ENCODE measurements around the gene CCM2.

DNA sequence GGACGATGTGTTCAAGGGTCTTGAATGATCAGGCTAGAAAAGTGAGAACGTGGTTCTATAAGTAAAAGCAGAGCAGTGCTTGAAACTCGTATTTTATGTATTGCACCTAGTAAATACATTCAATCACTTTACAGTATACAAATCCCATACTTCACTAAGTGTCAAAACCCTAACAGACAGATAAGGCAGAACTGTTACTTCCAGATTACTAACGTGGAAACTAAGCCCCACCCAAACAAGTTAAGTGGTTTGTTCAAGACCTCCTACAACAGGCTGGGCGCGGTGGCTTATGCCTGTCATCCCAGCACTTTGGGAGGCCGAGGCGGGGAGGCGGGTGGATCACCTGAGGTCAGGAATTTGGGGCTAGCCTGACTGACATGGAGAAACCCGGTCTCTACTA, 12.0 kb upstream of the CCM2 start:
- TF ChIP-seq, protein P1, sequence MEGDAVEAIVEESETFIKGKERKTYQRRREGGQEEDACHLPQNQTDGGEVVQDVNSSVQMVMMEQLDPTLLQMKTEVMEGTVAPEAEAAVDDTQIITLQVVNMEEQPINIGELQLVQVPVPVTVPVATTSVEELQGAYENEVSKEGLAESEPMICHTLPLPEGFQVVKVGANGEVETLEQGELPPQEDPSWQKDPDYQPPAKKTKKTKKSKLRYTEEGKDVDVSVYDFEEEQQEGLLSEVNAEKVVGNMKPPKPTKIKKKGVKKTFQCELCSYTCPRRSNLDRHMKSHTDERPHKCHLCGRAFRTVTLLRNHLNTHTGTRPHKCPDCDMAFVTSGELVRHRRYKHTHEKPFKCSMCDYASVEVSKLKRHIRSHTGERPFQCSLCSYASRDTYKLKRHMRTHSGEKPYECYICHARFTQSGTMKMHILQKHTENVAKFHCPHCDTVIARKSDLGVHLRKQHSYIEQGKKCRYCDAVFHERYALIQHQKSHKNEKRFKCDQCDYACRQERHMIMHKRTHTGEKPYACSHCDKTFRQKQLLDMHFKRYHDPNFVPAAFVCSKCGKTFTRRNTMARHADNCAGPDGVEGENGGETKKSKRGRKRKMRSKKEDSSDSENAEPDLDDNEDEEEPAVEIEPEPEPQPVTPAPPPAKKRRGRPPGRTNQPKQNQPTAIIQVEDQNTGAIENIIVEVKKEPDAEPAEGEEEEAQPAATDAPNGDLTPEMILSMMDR (IDR thresholded peaks at IDR 0.05; ENCODE audit: poor library complexity, severe bottlenecking) = no peak
- TF ChIP-seq, protein P2, sequence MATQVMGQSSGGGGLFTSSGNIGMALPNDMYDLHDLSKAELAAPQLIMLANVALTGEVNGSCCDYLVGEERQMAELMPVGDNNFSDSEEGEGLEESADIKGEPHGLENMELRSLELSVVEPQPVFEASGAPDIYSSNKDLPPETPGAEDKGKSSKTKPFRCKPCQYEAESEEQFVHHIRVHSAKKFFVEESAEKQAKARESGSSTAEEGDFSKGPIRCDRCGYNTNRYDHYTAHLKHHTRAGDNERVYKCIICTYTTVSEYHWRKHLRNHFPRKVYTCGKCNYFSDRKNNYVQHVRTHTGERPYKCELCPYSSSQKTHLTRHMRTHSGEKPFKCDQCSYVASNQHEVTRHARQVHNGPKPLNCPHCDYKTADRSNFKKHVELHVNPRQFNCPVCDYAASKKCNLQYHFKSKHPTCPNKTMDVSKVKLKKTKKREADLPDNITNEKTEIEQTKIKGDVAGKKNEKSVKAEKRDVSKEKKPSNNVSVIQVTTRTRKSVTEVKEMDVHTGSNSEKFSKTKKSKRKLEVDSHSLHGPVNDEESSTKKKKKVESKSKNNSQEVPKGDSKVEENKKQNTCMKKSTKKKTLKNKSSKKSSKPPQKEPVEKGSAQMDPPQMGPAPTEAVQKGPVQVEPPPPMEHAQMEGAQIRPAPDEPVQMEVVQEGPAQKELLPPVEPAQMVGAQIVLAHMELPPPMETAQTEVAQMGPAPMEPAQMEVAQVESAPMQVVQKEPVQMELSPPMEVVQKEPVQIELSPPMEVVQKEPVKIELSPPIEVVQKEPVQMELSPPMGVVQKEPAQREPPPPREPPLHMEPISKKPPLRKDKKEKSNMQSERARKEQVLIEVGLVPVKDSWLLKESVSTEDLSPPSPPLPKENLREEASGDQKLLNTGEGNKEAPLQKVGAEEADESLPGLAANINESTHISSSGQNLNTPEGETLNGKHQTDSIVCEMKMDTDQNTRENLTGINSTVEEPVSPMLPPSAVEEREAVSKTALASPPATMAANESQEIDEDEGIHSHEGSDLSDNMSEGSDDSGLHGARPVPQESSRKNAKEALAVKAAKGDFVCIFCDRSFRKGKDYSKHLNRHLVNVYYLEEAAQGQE (IDR thresholded peaks at IDR 0.05; ENCODE audit: borderline replicate concordance) = no peak
- no peak for TF ChIP-seq TAF1 (IDR thresholded peaks at IDR 0.05; ENCODE audit: low read depth)
